ENCODE data around the gene ABHD11. TPM values are rescaled to one million over a fixed set of nuclear protein-coding genes. Genes with fewer than 3 reads are reported as not detected.

Gene ABHD11
- total and polyA plus RNA-seq, 9 of the 15 experiments (the other 6 are each of a cell fraction or from before 2014, with no cell fraction given): 7.7 to 44.2 (median 18.9) TPM

- no peak for TF ChIP-seq CCNT2 (IDR thresholded peaks at IDR 0.05; ENCODE audit: borderline replicate concordance, extremely low read depth, insufficient read length, low read depth, low read length)
- no peak for TF ChIP-seq ZNF778 (CRISPR knock-in tag; IDR thresholded peaks at IDR 0.05)
- TF ChIP-seq KHSRP (IDR thresholded peaks at IDR 0.05): no peak
- TF ChIP-seq FIP1L1 (IDR thresholded peaks at IDR 0.05; ENCODE audit: low read depth, low read length, poor library complexity, severe bottlenecking): no peak
- TF ChIP-seq CEBPB (tag; IDR thresholded peaks at IDR 0.05): peak; percentile 85
- TF ChIP-seq HDGF (IDR thresholded peaks at IDR 0.05): peak; percentile 84; the same call in 1 of the 2 replicates
- no peak for TF ChIP-seq CEBPZ (IDR thresholded peaks at IDR 0.05; ENCODE audit: borderline replicate concordance, low read depth, low read length)
- no peak for TF ChIP-seq ZNF316 (IDR thresholded peaks at IDR 0.05)
- peak; percentile 67 for TF ChIP-seq MAX (CRISPR knock-in tag; IDR thresholded peaks at IDR 0.05)
- no peak for TF ChIP-seq SIN3B (IDR thresholded peaks at IDR 0.05; ENCODE audit: low read depth)
- TF ChIP-seq MTA2 (IDR thresholded peaks at IDR 0.05; ENCODE audit: low read depth): no peak
- peak; percentile 75; the same call in 1 of the 2 replicates for TF ChIP-seq DNMT1 (IDR thresholded peaks at IDR 0.05)
- no peak for TF ChIP-seq AFF1 (IDR thresholded peaks at IDR 0.05; ENCODE audit: low read depth in 1 of 2, partially characterized antibody in 2 of 2)
- no peak for TF ChIP-seq ETV6 (IDR thresholded peaks at IDR 0.05; ENCODE audit: borderline replicate concordance in 1 of 2, low read depth in 2 of 2, low read length in 1 of 2)
- no peak for TF ChIP-seq ETV6 (CRISPR knock-in tag; IDR thresholded peaks at IDR 0.05; ENCODE audit: borderline replicate concordance)
- no peak for TF ChIP-seq YY1 (IDR thresholded peaks at IDR 0.05; ENCODE audit: borderline replicate concordance in 1 of 3, control insufficient read depth in 1 of 3, extremely low read depth in 1 of 3, insufficient read depth in 3 of 3, insufficient read length in 1 of 3, insufficient replicate concordance in 2 of 3, low read depth in 1 of 3, low read length in 2 of 3)
- no peak for TF ChIP-seq TCFL5 (CRISPR knock-in tag; conservative IDR thresholded peaks at IDR 0.05)
These were observed 3.7 kb downstream of the ABHD11 start (continued) for GRCh38 chr7:73734619-73735527.

Measured in K562 (cell line).